ENCODE data around the gene MSRB3.

The MSRB3 gene

DNA sequence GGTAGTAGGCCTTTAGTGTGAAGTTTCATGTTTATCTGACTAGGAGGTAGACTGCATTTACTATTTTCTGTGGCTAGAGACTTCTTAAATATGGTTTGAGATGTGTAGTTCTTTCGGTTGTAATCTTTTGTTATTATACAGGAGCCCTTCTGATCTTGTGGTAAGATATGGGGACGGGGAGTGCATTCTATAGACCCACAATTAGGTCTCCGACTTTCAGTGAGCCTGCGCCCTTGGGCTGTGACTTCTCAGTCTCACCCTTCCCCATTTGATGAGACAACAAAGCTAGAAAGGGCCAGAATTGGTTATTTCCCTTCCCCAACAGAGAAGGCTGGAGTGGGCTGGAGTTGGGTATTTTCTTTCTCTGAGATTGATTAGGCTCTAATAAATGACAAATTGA is 130.0 kb downstream of the MSRB3 start:
- H3K27me3 Mint-ChIP-seq (ENCODE audit: low read depth, poor library complexity) = no peaks in the 10 kb centered on the region
- H3K9me3 Mint-ChIP-seq = peaks cover 29% of the 10 kb centered on the region
- H3K27ac Mint-ChIP-seq = peak overlapping the region; percentile 60
- H3K36me3 Mint-ChIP-seq (ENCODE audit: low read depth) = peaks cover 24% of the 10 kb centered on the region
- no peak for DNase-seq
- H3K4me1 Mint-ChIP-seq = peaks cover under 1% of the 10 kb centered on the region
- no peak overlapping the region for H3K4me3 Mint-ChIP-seq
- TF ChIP-seq CTCF (IDR thresholded peaks at IDR 0.05) = no peak

GRCh38 chr12:65409726-65410125 is 131.2 kb downstream of the MSRB3 start:
- H3K27me3 Mint-ChIP-seq (ENCODE audit: low read depth, poor library complexity) = no peaks in the 10 kb centered on the region
- peaks cover 20% of the 10 kb centered on the region for H3K9me3 Mint-ChIP-seq
- H3K4me3 Mint-ChIP-seq = no peak overlapping the region
- H3K27ac Mint-ChIP-seq = no peak overlapping the region
- H3K36me3 Mint-ChIP-seq (ENCODE audit: low read depth) = peaks cover 16% of the 10 kb centered on the region
- no peak for TF ChIP-seq CTCF (IDR thresholded peaks at IDR 0.05)
- peaks cover 6% of the 10 kb centered on the region for H3K4me1 Mint-ChIP-seq
- DNase-seq = no peak

DNA sequence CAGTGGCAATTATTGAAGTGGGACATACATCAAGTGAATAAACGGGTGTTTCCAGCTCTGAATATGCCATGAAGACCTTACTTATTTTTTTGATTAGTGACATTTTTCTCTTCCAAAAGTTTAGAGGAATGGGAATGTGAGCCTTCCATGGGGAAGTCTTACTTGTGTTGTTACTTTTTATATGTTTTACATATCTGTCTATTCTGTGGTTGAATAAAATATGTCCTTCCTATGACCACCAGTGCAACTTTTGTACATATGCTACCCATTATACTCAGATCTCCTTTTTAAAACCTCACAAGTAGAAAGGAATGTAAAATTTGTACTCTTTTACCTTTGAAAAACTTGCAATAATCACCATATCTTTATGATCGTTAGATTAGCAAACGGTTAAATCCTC is 132.7 kb downstream of the MSRB3 start:
- TF ChIP-seq CTCF (IDR thresholded peaks at IDR 0.05) = no peak
- H3K27me3 Mint-ChIP-seq (ENCODE audit: low read depth, poor library complexity) = no peaks in the 10 kb centered on the region

GRCh38 chr12:65414526-65414925 is 136.0 kb downstream of the MSRB3 start:
- Mint-ChIP-seq H3K27me3 (ENCODE audit: low read depth, poor library complexity) (no peaks in the 10 kb centered on the region), H3K4me1 (peaks cover 6% of the 10 kb centered on the region), H3K4me3 (no peak overlapping the region), H3K36me3 (ENCODE audit: low read depth) (peaks cover 12% of the 10 kb centered on the region), H3K9me3 (peaks cover 8% of the 10 kb centered on the region), H3K27ac (no peak overlapping the region)
- DNase-seq = no peak
- no peak for TF ChIP-seq CTCF (IDR thresholded peaks at IDR 0.05)

More for the DNA sequence above, 132.7 kb downstream of the MSRB3 start:
- DNase-seq = no peak
- Mint-ChIP-seq H3K27ac (no peak overlapping the region), H3K36me3 (ENCODE audit: low read depth) (peaks cover 16% of the 10 kb centered on the region), H3K4me3 (no peak overlapping the region), H3K4me1 (peaks cover 6% of the 10 kb centered on the region), H3K9me3 (peaks cover 16% of the 10 kb centered on the region)

DNA sequence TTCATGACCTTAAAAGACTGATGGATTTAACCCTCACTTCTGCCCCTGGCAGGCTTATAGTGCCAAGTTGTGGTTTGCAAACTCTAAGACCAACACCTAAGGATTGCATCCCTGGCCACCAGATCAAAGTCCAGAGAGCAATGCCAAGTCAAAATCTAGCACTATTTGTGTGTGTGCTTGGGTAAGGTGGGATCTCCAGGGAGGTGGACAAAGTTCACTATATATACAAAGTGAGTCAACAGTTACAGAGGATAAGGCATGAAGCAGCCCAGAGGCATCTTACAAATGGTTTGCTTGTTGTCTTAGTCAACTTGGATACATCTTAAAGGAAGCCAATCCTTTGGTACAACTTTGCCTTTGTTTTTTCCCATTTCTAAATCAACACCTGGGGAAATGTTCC is 137.3 kb downstream of the MSRB3 start:
- no peak for TF ChIP-seq CTCF (IDR thresholded peaks at IDR 0.05)
- DNase-seq = no peak
- H3K9me3 Mint-ChIP-seq = peaks cover 20% of the 10 kb centered on the region
- H3K27ac Mint-ChIP-seq = no peak overlapping the region
- H3K4me1 Mint-ChIP-seq = peaks cover 6% of the 10 kb centered on the region
- no peaks in the 10 kb centered on the region for H3K27me3 Mint-ChIP-seq (ENCODE audit: low read depth, poor library complexity)
- H3K4me3 Mint-ChIP-seq = no peak overlapping the region
- H3K36me3 Mint-ChIP-seq (ENCODE audit: low read depth) = peaks cover 22% of the 10 kb centered on the region

DNA sequence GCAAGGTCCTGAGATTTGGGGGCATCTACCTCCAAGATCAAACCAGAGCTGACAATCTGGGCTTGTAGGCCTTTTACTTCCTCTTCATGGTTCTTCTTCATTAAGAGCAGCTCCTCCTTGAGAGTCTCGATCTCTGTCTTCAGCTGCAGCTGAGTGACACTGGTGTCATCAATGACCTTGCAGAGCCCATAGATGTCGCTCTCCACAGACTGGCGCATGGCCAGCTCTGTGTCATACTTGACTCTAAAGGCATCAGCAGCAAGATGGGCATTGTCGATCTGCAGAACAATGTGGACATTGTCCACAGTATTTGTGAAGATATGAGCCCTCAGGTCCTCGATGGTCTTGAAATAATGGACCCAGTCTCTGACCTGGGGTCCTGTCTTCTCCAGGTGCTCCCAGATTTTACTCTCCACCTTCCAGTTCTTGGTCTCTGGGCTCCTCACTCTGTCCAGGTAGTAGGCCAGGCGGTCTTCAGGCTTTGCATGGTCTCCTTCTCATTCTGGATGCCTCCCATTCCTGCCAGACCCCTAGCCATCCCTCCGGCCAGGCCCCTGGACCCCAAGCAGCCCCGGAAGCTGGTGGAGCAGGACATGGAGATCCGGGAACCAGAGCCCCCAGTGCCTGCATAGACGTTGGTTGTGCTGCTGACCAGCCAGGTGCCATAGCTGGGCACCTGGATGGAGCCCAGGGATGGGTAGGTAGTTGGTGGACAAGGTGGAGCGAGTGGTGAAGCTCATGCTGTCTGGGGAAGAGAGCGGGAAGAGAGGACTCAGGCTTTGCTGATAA is 141.0 kb downstream of the MSRB3 start:
- Mint-ChIP-seq H3K4me3 (no peak overlapping the region), H3K9me3 (peaks cover 43% of the 10 kb centered on the region), H3K27me3 (ENCODE audit: low read depth, poor library complexity) (no peaks in the 10 kb centered on the region), H3K36me3 (ENCODE audit: low read depth) (peaks cover 35% of the 10 kb centered on the region), H3K27ac (no peak overlapping the region), H3K4me1 (no peaks in the 10 kb centered on the region)
- DNase-seq = no peak
- no peak for TF ChIP-seq CTCF (IDR thresholded peaks at IDR 0.05)

Data from nephron progenitor cell (in vitro differentiated cells).